NCI-H1436 treated with DMSO at 0.1 percent for 48 hours (cell line): Measurements from ENCODE around the gene UCKL1.
"Not testable (repeated sequence)": the region's sequence is repeated elsewhere in the genome, so short reads cannot be mapped to it uniquely, and the experiment has no call there.

ENCODE experiments used
- DNase-seq: peaks from one replicate; lab custom pipeline; 2025; lab: John Stamatoyannopoulos, UW

UCKL1 gene

GRCh38 chr20:63917811-63918210 lies 38.4 kb downstream of the UCKL1 start:
- no peak for DNase-seq

GRCh38 chr20:63916371-63916939 lies 39.8 kb downstream of the UCKL1 start:
- not testable (repeated sequence) for DNase-seq

- no peak for DNase-seq
Measured at GRCh38 chr20:63915471-63915870, 40.7 kb downstream of the UCKL1 start.

GRCh38 chr20:63913768-63914167 lies 42.4 kb downstream of the UCKL1 start:
- no peak for DNase-seq

- no peak for DNase-seq
Measured at GRCh38 chr20:63911176-63911575, 45.0 kb downstream of the UCKL1 start.

GRCh38 chr20:63908008-63908682 lies 48.1 kb downstream of the UCKL1 start:
- DNase-seq = no peak

GRCh38 chr20:63903796-63904561 lies 52.2 kb downstream of the UCKL1 start:
- no peak for DNase-seq

- no peak for DNase-seq
Measured at GRCh38 chr20:63900413-63900812, 55.8 kb downstream of the UCKL1 start.

- no peak for DNase-seq
Measured at GRCh38 chr20:63898882-63899558, 57.2 kb downstream of the UCKL1 start.

GRCh38 chr20:63897978-63898561 lies 58.1 kb downstream of the UCKL1 start:
- DNase-seq = no peak

GRCh38 chr20:63896264-63897105 lies 59.7 kb downstream of the UCKL1 start:
- no peak for DNase-seq

GRCh38 chr20:63895952-63896263 lies 60.3 kb downstream of the UCKL1 start:
- no peak for DNase-seq

GRCh38 chr20:63895202-63895951 lies 60.8 kb downstream of the UCKL1 start:
- no peak for DNase-seq

GRCh38 chr20:63894358-63895201 lies 61.6 kb downstream of the UCKL1 start, which contains the start of gene DNAJC5:
DNAJC5 (plus strand) TSS chr20:63895126; CDS start chr20:63928346, 33,220 bp downstream.
- peak; percentile 76 for DNase-seq

- DNase-seq = no peak
Measured at GRCh38 chr20:63893999-63894357, 62.2 kb downstream of the UCKL1 start.

- DNase-seq = no peak
Measured at GRCh38 chr20:63892402-63892801, 63.8 kb downstream of the UCKL1 start.

GRCh38 chr20:63891061-63892002 lies 64.9 kb downstream of the UCKL1 start:
- DNase-seq = no peak

- no peak for DNase-seq
Measured at GRCh38 chr20:63890616-63891015, 65.6 kb downstream of the UCKL1 start.

GRCh38 chr20:63890201-63890576 lies 66.0 kb downstream of the UCKL1 start:
- DNase-seq = no peak
